HL-60 (cell line): Measurements from ENCODE around the gene TIMP1.

ENCODE experiments used
- CTCF ChIP-seq: IDR thresholded peaks from one replicate; pipeline ENCODE4 v1.5.1; 2011; ENCODE audit warnings: low read length, control low read depth, inconsistent platforms; ENCODE audit not compliant: insufficient read depth
- GABPA ChIP-seq: IDR thresholded peaks from 2 replicates; pipeline ENCODE4 v1.6.1; 2012; ENCODE audit warnings: low read depth
- POLR2AphosphoS5 ChIP-seq: IDR thresholded peaks from 2 replicates; pipeline ENCODE4 v1.6.1; 2012; ENCODE audit warnings: low read depth
- REST ChIP-seq: IDR thresholded peaks from 2 replicates; pipeline ENCODE4 v1.6.1; 2012; ENCODE audit warnings: low read depth; ENCODE audit not compliant: insufficient replicate concordance
- SPI1 ChIP-seq: IDR thresholded peaks from 2 replicates; pipeline ENCODE4 v1.6.1; 2012; ENCODE audit warnings: low read depth, mild to moderate bottlenecking, borderline replicate concordance

DNA sequence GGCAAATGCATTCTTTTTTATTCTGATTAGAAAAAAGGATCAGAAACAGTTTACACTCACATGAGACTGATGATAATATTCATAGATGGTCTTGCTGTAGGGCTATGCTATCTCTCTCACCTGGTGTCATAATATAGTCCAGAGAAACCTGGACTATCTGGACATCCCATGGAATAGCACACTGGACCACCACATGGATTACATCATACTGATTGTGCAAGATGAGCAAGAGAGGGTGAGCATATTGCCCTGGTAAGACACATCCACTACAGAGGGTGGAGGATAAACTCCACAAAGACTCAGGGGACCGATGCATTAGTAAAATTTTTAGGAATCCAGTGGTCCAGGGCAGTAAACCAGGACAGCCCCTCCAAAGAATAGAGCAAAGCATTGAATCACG, 29.3 kb downstream of the TIMP1 start:
- TF ChIP-seq CTCF (no peak), POLR2AphosphoS5 (no peak), REST (no peak), GABPA (no peak), SPI1 (no peak)
